ENCODE results near the gene NCKAP5. TPM values are rescaled to one million over a fixed set of nuclear protein-coding genes. Genes with fewer than 3 reads are reported as not detected.

NCKAP5 gene
- total and polyA plus RNA-seq, 2 of the 8 experiments (the other 6 are each of a cell fraction or from before 2014, with no cell fraction given), result 0.27 to 0.86 TPM

DNA sequence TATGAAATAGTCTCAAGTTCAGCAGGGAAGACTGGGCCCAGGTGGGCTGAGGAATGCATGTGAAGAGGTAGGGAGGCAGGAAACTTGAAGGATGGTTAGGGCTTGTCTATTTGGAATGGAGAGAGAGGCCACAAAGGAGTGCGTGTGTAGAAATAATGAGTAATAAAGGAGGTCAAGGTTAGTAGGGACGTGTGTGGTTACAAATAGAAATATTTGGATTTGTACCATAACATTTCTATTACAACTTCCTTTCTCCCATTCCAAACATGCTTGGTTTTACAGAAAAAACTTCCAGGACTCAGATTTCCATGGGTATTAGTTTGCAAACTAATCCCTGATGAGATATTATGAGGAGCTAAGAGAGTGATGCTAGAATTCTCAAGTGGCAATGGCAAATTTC lies 280.6 kb downstream of the NCKAP5 start:
- FAIRE-seq, result no peak
- TF ChIP-seq CBX5 (IDR thresholded peaks at IDR 0.05; ENCODE audit: low read depth, low read length), result no peak
- TF ChIP-seq BRCA1 (IDR thresholded peaks at IDR 0.05; ENCODE audit: low read depth, low read length), result no peak
- no peak for TF ChIP-seq CHD1 (IDR thresholded peaks at IDR 0.05; ENCODE audit: low read depth, low read length)
- no peak for TF ChIP-seq POLR2A (IDR thresholded peaks at IDR 0.05; ENCODE audit: control extremely low read depth in 1 of 2, low read depth in 2 of 2, low read length in 2 of 2)
- TF ChIP-seq KDM1A (IDR thresholded peaks at IDR 0.05; ENCODE audit: borderline replicate concordance, low read length), result no peak
- no peak for TF ChIP-seq ASH2L (IDR thresholded peaks at IDR 0.05; ENCODE audit: low read length)
- TF ChIP-seq JUND (IDR thresholded peaks at IDR 0.05; ENCODE audit: low read length), result no peak
- no peak for TF ChIP-seq CREB1 (IDR thresholded peaks at IDR 0.05)
- TF ChIP-seq RAD21 (IDR thresholded peaks at IDR 0.05 in 1 of 2, conservative IDR thresholded peaks at IDR 0.05 in 1 of 2; ENCODE audit: low read depth in 2 of 2, low read length in 2 of 2), result no peak
- TF ChIP-seq SIRT6 (IDR thresholded peaks at IDR 0.05; ENCODE audit: low read length), result no peak
- TF ChIP-seq RFX5 (IDR thresholded peaks at IDR 0.05; ENCODE audit: borderline replicate concordance, low read depth, low read length), result no peak
- TF ChIP-seq CHD2 (IDR thresholded peaks at IDR 0.05; ENCODE audit: low read length), result no peak
- no peak for TF ChIP-seq CBX8 (IDR thresholded peaks at IDR 0.05; ENCODE audit: borderline replicate concordance, low read depth, low read length)
- TF ChIP-seq, protein P1, sequence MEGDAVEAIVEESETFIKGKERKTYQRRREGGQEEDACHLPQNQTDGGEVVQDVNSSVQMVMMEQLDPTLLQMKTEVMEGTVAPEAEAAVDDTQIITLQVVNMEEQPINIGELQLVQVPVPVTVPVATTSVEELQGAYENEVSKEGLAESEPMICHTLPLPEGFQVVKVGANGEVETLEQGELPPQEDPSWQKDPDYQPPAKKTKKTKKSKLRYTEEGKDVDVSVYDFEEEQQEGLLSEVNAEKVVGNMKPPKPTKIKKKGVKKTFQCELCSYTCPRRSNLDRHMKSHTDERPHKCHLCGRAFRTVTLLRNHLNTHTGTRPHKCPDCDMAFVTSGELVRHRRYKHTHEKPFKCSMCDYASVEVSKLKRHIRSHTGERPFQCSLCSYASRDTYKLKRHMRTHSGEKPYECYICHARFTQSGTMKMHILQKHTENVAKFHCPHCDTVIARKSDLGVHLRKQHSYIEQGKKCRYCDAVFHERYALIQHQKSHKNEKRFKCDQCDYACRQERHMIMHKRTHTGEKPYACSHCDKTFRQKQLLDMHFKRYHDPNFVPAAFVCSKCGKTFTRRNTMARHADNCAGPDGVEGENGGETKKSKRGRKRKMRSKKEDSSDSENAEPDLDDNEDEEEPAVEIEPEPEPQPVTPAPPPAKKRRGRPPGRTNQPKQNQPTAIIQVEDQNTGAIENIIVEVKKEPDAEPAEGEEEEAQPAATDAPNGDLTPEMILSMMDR (IDR thresholded peaks at IDR 0.05; ENCODE audit: control extremely low read depth in 1 of 3, insufficient read depth in 1 of 3, low read depth in 1 of 3, low read length in 3 of 3), result no peak

More for the DNA sequence above, 280.6 kb downstream of the NCKAP5 start:
- Histone ChIP-seq H4K5ac (ENCODE audit: insufficient read length, low read depth, low read length) (no peak overlapping the region), H3K27ac (ENCODE audit: low read depth, low read length) (no peak overlapping the region), H2BK12ac (ENCODE audit: low read depth, low read length) (no peak overlapping the region), H4K8ac (ENCODE audit: extremely low read depth, insufficient read depth, low read length) (no peak overlapping the region), H3K4ac (replicated peaks; ENCODE audit: insufficient read length, low read depth, low read length) (no peak overlapping the region), H3K9me3 (ENCODE audit: insufficient read depth in 2 of 2, low read depth in 1 of 2, low read length in 1 of 2) (no peaks in the 10 kb centered on the region), H3K79me1 (ENCODE audit: low read depth, low read length) (no peaks in the 10 kb centered on the region), H2BK15ac (ENCODE audit: low read length) (no peak overlapping the region), H3K27me3 (replicated peaks in 1 of 4; ENCODE audit: control insufficient read depth in 3 of 4, extremely low read depth in 1 of 4, insufficient read depth in 3 of 4, low read length in 3 of 4) (no peaks in the 10 kb centered on the region), H4K91ac (replicated peaks; ENCODE audit: insufficient read length, low read length) (no peak overlapping the region), H3K4me2 (ENCODE audit: insufficient read depth in 1 of 2, low read depth in 2 of 2, low read length in 2 of 2) (no peak overlapping the region), H2BK5ac (ENCODE audit: low read depth, low read length) (no peak overlapping the region), H3K56ac (replicated peaks; ENCODE audit: insufficient read length, low read depth, low read length) (no peak overlapping the region), H2AK5ac (ENCODE audit: low read depth, low read length) (no peak overlapping the region), H2BK120ac (replicated peaks; ENCODE audit: low read depth, low read length) (no peak overlapping the region), H3K79me2 (ENCODE audit: control insufficient read depth in 1 of 2, insufficient read depth in 2 of 2, low read length in 2 of 2) (no peaks in the 10 kb centered on the region), H3K36me3 (ENCODE audit: control insufficient read depth in 2 of 4, insufficient read depth in 4 of 4, low read length in 3 of 4) (no peaks in the 10 kb centered on the region), H3K9ac (replicated peaks in 1 of 4; ENCODE audit: extremely low read depth in 1 of 4, low read depth in 3 of 4, low read length in 3 of 4) (no peak overlapping the region), H3K14ac (ENCODE audit: insufficient read length) (no peak overlapping the region), H3K23me2 (ENCODE audit: low read depth, low read length) (no peaks in the 10 kb centered on the region), H3K4me1 (replicated peaks in 1 of 4; ENCODE audit: control insufficient read depth in 3 of 4, insufficient read depth in 4 of 4, low read length in 3 of 4) (no peaks in the 10 kb centered on the region), H4K20me1 (replicated peaks in 1 of 2; ENCODE audit: control insufficient read depth in 1 of 2, insufficient read depth in 2 of 2, low read length in 2 of 2) (no peaks in the 10 kb centered on the region), H2BK20ac (ENCODE audit: low read length) (no peak overlapping the region), H3K23ac (ENCODE audit: insufficient read length) (no peak overlapping the region), H2AFZ (ENCODE audit: low read length) (no peak overlapping the region), H3K18ac (ENCODE audit: extremely low read depth, low read length) (no peak overlapping the region), H3K4me3 (ENCODE audit: extremely low read depth in 1 of 4, insufficient read depth in 2 of 4, low read depth in 3 of 4, low read length in 4 of 4) (no peak overlapping the region)
- ChIA-PET CTCF (ENCODE audit: partially characterized antibody) (interaction anchor here (1.1 kb wide), 1 partner anchor 9 kb away, joined by 3 read pairs; no protein-coding TSS in a partner anchor), POLR2A (ENCODE audit: partially characterized antibody) (no interaction called here)
- WGBS, 2 experiments (ENCODE audit: extremely low coverage in 1 of 2, insufficient coverage in 1 of 2, insufficient read length in 1 of 2, insufficient replicate concordance in 2 of 2, low coverage in 1 of 2, low lambda C conversion rate in 2 of 2, missing lambda C conversion rate in 1 of 2), result 87 to 100% methylated on average over 2 of the region's 2 CpGs
- DNase-seq (ENCODE audit: low read depth in 1 of 2, low spot score in 2 of 2), result no peak
